Astrocyte (in vitro differentiated cells and primary cell): ENCODE data around the gene ARFIP1. TPM values are rescaled to one million over a fixed set of nuclear protein-coding genes. Genes with fewer than 3 reads are reported as not detected.

ENCODE experiments used
- DNase-seq: peaks from one replicate; pipeline ENCODE4 v3.0.0-alpha.2; 2010; ENCODE audit warnings: low read depth
- FAIRE-seq: peaks from 2 replicates; lab custom pipeline; 2011; peaks lifted over from hg19 to GRCh38; lab: Jason Lieb, UNC
- H2AFZ ChIP-seq: 2 replicates; pipeline ENCODE4 v1.6.0; 2012; ENCODE audit warnings: low read depth, low read length, inconsistent platforms
- H3K27ac ChIP-seq: 2 replicates; pipeline ENCODE4 v1.5.1; 2011; ENCODE audit warnings: low read depth, low read length, inconsistent platforms
- H3K27me3 ChIP-seq: 2 replicates; pipeline ENCODE4 v1.6.0; 2011; ENCODE audit warnings: low read length, inconsistent platforms; ENCODE audit not compliant: insufficient read depth
- H3K36me3 ChIP-seq: 2 replicates; pipeline ENCODE4 v1.5.1; 2011; ENCODE audit warnings: low read length, inconsistent platforms; ENCODE audit not compliant: insufficient read depth
- H3K4me1 ChIP-seq: 2 replicates; pipeline ENCODE4 v1.5.1; 2011; ENCODE audit warnings: low read length, inconsistent platforms; ENCODE audit not compliant: insufficient read depth
- H3K4me2 ChIP-seq: 2 replicates; pipeline ENCODE4 v1.6.0; 2012; ENCODE audit warnings: low read length, inconsistent platforms
- H3K4me3 ChIP-seq: 2 replicates; pipeline ENCODE4 v1.5.1; 2011; ENCODE audit warnings: low read depth, mild to moderate bottlenecking, low read length, inconsistent platforms; ENCODE audit not compliant: insufficient read depth
- H3K79me2 ChIP-seq: 2 replicates; pipeline ENCODE4 v1.6.0; 2012; ENCODE audit warnings: mild to moderate bottlenecking, low read length, inconsistent platforms; ENCODE audit not compliant: insufficient read depth
- H3K9ac ChIP-seq: 2 replicates; pipeline ENCODE4 v1.6.0; 2012; ENCODE audit warnings: mild to moderate bottlenecking, low read length, inconsistent platforms
- H3K9me3 ChIP-seq: 2 replicates; pipeline ENCODE4 v1.5.1; 2012; ENCODE audit warnings: low read depth, mild to moderate bottlenecking, low read length, inconsistent platforms; ENCODE audit not compliant: insufficient read depth
- H4K20me1 ChIP-seq: 2 replicates; pipeline ENCODE4 v1.6.0; 2012; ENCODE audit warnings: low read length, inconsistent platforms; ENCODE audit not compliant: insufficient read depth
- H3K27ac Mint-ChIP-seq: one replicate; pipeline ENCODE4 v1.8.0; 2021; ENCODE audit warnings: mild to moderate bottlenecking, mixed read lengths; ENCODE audit not compliant: unreplicated experiment
- H3K27me3 Mint-ChIP-seq: one replicate; pipeline ENCODE4 v1.8.0; 2021; ENCODE audit warnings: low read depth, mixed read lengths; ENCODE audit not compliant: unreplicated experiment
- H3K36me3 Mint-ChIP-seq: one replicate; pipeline ENCODE4 v1.8.0; 2021; ENCODE audit warnings: low read depth, mixed read lengths; ENCODE audit not compliant: unreplicated experiment
- H3K4me1 Mint-ChIP-seq: one replicate; pipeline ENCODE4 v1.8.0; 2021; ENCODE audit warnings: low read depth, mixed read lengths; ENCODE audit not compliant: unreplicated experiment
- H3K4me3 Mint-ChIP-seq: one replicate; pipeline ENCODE4 v1.8.0; 2021; ENCODE audit warnings: mild to moderate bottlenecking, moderate library complexity, mixed read lengths; ENCODE audit not compliant: unreplicated experiment
- H3K9me3 Mint-ChIP-seq: one replicate; pipeline ENCODE4 v1.8.0; 2021; ENCODE audit warnings: mild to moderate bottlenecking, mixed read lengths; ENCODE audit not compliant: unreplicated experiment
- CTCF ChIP-seq: IDR thresholded peaks from 2 replicates; pipeline ENCODE4 v1.5.1; 2011; ENCODE audit warnings: low read depth, mild to moderate bottlenecking, inconsistent platforms, low read length, moderate library complexity; ENCODE audit not compliant: insufficient read depth
- EZH2 ChIP-seq: IDR thresholded peaks from 2 replicates; pipeline ENCODE4 v1.6.1; 2012; ENCODE audit warnings: mild to moderate bottlenecking, low read length, inconsistent platforms; ENCODE audit not compliant: insufficient read depth
- total RNA-seq: library from RNA; stranded (reverse); gene quantifications from 2 replicates; pipeline ENCODE4 v1.2.1, GENCODE V29; 2021

Gene ARFIP1
- total RNA-seq, 1 donor from 2014 or later = 30.7 TPM

GRCh38 chr4:152961773-152962115, 182.0 kb downstream of the ARFIP1 start:
- no peak for FAIRE-seq
- no peak overlapping the region for H3K4me3 Mint-ChIP-seq
- no peak overlapping the region for H3K27ac ChIP-seq
- TF ChIP-seq EZH2 = no peak
- TF ChIP-seq CTCF = no peak
- no peaks in the 10 kb centered on the region for H3K9me3 ChIP-seq
- no peaks in the 10 kb centered on the region for H3K36me3 ChIP-seq
- no peaks in the 10 kb centered on the region for H3K27me3 Mint-ChIP-seq
- no peak overlapping the region for H3K9ac ChIP-seq
- no peaks in the 10 kb centered on the region for H4K20me1 ChIP-seq
- H3K4me3 ChIP-seq = no peak overlapping the region
- no peak overlapping the region for H3K4me2 ChIP-seq
- no peaks in the 10 kb centered on the region for H3K9me3 Mint-ChIP-seq
- no peak overlapping the region for H2AFZ ChIP-seq
- no peak for DNase-seq
- no peaks in the 10 kb centered on the region for H3K36me3 Mint-ChIP-seq
- H3K79me2 ChIP-seq = no peaks in the 10 kb centered on the region
- no peak overlapping the region for H3K27ac Mint-ChIP-seq
- peaks cover 11% of the 10 kb centered on the region for H3K4me1 Mint-ChIP-seq
- peaks cover 3% of the 10 kb centered on the region for H3K4me1 ChIP-seq
- H3K27me3 ChIP-seq = no peaks in the 10 kb centered on the region

Other genes starting within 250 kb of the ARFIP1 start
- gene FBXW7, start 243.9 kb upstream of the ARFIP1 start, total RNA-seq = 34.7 and 42.5 TPM in 2 replicates
- gene TMEM154, start 100.0 kb upstream of the ARFIP1 start, total RNA-seq = 11.5 and 13.2 TPM in 2 replicates
- gene TIGD4, start 224 bp upstream of the ARFIP1 start, total RNA-seq = 0.23 and 0.31 TPM in 2 replicates
- 1.5 and 1.7 TPM in 2 replicates for gene FHDC1, start 156.4 kb downstream of the ARFIP1 start, total RNA-seq